Right atrium auricular region (tissue), 2 donors: Measurements from ENCODE around the gene SLC7A6OS. TPM values are rescaled to one million over a fixed set of nuclear protein-coding genes. Genes with fewer than 3 reads are reported as not detected.
"Not testable (repeated sequence)": the region's sequence is repeated elsewhere in the genome, so short reads cannot be mapped to it uniquely, and the experiment has no call there.

Experiments used
- DNase-seq: peaks from one replicate; pipeline ENCODE4 v3.0.0-alpha.2; 2019; ENCODE audit warnings: low spot score
- H3K27ac ChIP-seq, 2 donors: fragments of 200-600 bp; sonication (generic); 1 replicate in 1 of 2; 2 replicates in 1 of 2; pipeline ENCODE4 v1.5.1; 2016 to 2019
- H3K27me3 ChIP-seq, 2 donors: fragments of 200-600 bp; sonication (generic); one replicate each; pipeline versions ENCODE4 v1.5.1 to v1.6.0; 2017 to 2019
- H3K36me3 ChIP-seq: fragments of 200-600 bp; sonication (generic); one replicate; pipeline ENCODE4 v1.5.1; 2016
- H3K4me1 ChIP-seq, 2 donors: fragments of 200-600 bp; sonication (generic); one replicate each; pipeline versions ENCODE4 v1.5.1 to v1.6.0; 2017 to 2019
- H3K4me3 ChIP-seq, 2 donors: fragments of 200-600 bp; sonication (generic); 1 replicate in 1 of 2; 2 replicates in 1 of 2; pipeline ENCODE4 v1.5.1; 2017 to 2019; ENCODE audit warnings: mild to moderate bottlenecking in 1 of 2, moderate library complexity in 1 of 2
- H3K9me3 ChIP-seq, 2 donors: fragments of 200-600 bp; sonication (generic); one replicate each; pipeline ENCODE4 v1.5.1; 2019
- total RNA-seq, 2 donors: library from RNA; depleted of rRNA; stranded (reverse); fragments of >200 nt; gene quantifications; one replicate each; pipeline ENCODE4 v1.1.0, GENCODE V29; 2016
- TF ChIP-seq, protein P1 (sequence below), 2 donors: fragments of 200-600 bp; sonication (generic); IDR thresholded peaks; one replicate each; pipeline ENCODE4 v1.5.1; 2019; ENCODE audit warnings: antibody characterized with exemption in 2 of 2

The SLC7A6OS gene
- total RNA-seq, 2 donors from 2014 or later, result 6.8 to 8.6 TPM

DNA sequence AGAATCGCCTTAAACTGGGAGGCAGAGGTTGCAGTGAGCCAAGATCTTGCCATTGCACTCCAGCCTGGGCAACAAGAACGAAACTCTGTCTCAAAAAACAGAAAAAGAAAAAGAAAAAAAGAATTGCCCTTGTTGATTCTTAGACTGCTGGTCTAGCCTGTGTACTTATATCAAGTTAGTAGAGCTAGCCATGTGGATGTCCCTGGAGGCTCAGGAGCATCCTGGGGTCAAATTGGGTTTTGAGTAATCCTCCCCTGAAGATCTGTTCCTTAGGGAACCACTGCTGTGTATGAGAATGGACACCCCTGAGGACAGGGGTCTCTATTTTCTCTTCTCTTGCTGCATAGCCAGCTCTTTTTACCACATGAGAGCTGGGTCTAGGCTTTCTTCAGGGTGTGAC, 21.5 kb downstream of the SLC7A6OS start:
- Histone ChIP-seq H3K36me3 (peaks cover 68% of the 10 kb centered on the region), H3K27ac (peak overlapping the region; percentile 46 to 54), H3K9me3 (no peaks in the 10 kb centered on the region), H3K4me1 (peaks cover 0 to 61% of the 10 kb centered on the region in 2 donors), H3K4me3 (no peak overlapping the region), H3K27me3 (no peaks in the 10 kb centered on the region)
- TF ChIP-seq, protein P1, sequence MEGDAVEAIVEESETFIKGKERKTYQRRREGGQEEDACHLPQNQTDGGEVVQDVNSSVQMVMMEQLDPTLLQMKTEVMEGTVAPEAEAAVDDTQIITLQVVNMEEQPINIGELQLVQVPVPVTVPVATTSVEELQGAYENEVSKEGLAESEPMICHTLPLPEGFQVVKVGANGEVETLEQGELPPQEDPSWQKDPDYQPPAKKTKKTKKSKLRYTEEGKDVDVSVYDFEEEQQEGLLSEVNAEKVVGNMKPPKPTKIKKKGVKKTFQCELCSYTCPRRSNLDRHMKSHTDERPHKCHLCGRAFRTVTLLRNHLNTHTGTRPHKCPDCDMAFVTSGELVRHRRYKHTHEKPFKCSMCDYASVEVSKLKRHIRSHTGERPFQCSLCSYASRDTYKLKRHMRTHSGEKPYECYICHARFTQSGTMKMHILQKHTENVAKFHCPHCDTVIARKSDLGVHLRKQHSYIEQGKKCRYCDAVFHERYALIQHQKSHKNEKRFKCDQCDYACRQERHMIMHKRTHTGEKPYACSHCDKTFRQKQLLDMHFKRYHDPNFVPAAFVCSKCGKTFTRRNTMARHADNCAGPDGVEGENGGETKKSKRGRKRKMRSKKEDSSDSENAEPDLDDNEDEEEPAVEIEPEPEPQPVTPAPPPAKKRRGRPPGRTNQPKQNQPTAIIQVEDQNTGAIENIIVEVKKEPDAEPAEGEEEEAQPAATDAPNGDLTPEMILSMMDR (IDR thresholded peaks at IDR 0.05), result no peak
- DNase-seq, result no peak

DNA sequence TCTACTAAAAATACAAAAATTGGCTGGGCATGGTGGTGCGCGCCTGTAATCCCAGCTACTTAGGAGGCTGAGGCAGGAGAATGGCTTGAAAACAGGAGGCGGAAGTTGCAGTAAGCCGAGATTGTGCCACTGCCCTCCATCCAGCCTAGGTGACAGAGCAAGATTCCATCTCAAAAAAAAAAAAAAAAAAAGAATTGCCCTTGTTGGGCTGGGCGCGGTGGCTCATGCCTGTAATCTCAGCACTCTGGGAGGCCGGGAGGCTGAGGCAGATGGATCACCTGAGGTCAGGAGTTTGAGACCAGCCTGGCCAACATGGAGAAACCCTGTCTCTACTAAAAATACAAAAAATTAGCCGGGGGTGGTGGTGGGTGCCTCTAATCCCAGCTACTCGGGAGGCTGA, 21.9 kb downstream of the SLC7A6OS start:
- peaks cover 64% of the 10 kb centered on the region for H3K36me3 ChIP-seq
- H3K4me3 ChIP-seq, DNase-seq, H3K9me3 ChIP-seq, H3K27me3 ChIP-seq: not testable (repeated sequence)
- peak overlapping the region; percentile 46 to 54 for H3K27ac ChIP-seq
- H3K4me1 ChIP-seq, result peaks cover 0 to 64% of the 10 kb centered on the region in 2 donors

DNA sequence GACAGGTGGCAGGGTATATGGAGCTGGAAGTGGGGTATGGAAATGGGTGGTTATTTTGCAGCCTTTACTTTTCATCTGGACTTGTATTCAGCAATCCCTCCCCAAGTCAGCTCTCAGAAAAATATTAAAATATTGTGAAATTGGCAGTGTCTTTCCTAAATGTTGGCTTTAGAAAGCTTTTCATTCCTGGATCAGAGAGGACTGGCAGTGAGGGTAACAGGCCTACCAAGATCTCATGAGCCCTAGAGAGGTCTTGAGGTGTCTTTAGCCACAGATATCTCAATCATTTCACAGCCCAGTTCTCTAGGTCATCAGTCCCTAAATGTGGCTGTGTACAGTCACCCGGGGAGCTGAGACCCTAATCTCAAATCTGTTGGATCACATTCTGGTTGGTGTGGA, 22.5 kb downstream of the SLC7A6OS start:
- H3K27me3 ChIP-seq, result no peaks in the 10 kb centered on the region
- H3K27ac ChIP-seq, result peak overlapping the region; percentile 54 to 62
- no peaks in the 10 kb centered on the region for H3K9me3 ChIP-seq
- H3K4me1 ChIP-seq, result peaks cover 0 to 69% of the 10 kb centered on the region in 2 donors
- TF ChIP-seq, protein P1 (IDR thresholded peaks at IDR 0.05), result no peak
- DNase-seq, result no peak
- H3K4me3 ChIP-seq, result no peak overlapping the region
- H3K36me3 ChIP-seq, result peaks cover 59% of the 10 kb centered on the region

DNA sequence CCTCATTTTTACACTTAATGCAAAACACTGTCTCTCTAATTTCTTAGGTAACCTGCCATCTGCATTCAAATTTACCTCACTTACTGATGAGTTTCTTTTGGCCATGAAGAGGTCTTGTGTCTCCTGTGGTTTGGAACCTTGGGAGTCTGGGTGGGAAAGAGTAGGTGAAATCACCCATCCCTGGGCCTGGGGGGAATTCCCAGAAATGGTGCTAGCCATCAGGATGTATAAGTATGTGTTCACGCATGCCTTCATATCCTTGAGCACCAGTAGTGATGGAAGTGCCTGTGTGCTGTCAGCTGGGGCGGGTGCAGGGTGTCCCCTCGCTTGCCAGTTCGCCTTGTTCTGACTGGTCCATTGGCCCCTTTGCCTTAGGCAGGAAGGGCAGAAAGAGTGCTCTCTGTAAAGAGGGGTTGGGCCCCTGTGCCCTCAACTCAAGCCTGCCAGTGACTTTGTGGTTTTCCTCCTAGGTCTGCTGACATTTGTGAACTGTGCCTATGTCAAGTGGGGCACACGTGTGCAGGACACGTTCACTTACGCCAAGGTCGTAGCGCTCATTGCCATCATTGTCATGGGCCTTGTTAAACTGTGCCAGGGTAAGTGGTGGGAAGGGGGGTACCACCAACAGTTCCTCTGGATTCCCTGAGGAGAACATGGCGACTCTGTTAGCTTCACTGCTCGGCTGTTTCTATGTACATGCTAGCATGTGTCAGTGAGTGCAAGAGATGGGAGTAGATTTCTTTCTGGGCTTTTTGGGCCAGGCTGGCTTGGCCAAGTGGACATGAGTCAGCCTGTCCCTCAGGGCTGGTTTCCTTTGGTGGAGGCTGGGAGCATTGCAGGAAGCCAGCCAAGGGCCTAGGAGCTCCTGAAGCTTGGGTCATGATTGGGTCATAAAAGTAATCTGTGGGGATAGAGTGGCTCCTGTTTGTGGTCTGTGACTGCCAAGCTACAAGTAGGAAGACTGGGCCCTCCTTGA, 23.2 kb downstream of the SLC7A6OS start:
- TF ChIP-seq, protein P1 (IDR thresholded peaks at IDR 0.05), result no peak
- Histone ChIP-seq H3K27ac (peak overlapping the region; percentile 54 to 62), H3K36me3 (peaks cover 52% of the 10 kb centered on the region), H3K27me3 (no peaks in the 10 kb centered on the region), H3K9me3 (no peaks in the 10 kb centered on the region), H3K4me3 (no peak overlapping the region), H3K4me1 (peaks cover 0 to 76% of the 10 kb centered on the region in 2 donors)
- peak; percentile 79 for DNase-seq

DNA sequence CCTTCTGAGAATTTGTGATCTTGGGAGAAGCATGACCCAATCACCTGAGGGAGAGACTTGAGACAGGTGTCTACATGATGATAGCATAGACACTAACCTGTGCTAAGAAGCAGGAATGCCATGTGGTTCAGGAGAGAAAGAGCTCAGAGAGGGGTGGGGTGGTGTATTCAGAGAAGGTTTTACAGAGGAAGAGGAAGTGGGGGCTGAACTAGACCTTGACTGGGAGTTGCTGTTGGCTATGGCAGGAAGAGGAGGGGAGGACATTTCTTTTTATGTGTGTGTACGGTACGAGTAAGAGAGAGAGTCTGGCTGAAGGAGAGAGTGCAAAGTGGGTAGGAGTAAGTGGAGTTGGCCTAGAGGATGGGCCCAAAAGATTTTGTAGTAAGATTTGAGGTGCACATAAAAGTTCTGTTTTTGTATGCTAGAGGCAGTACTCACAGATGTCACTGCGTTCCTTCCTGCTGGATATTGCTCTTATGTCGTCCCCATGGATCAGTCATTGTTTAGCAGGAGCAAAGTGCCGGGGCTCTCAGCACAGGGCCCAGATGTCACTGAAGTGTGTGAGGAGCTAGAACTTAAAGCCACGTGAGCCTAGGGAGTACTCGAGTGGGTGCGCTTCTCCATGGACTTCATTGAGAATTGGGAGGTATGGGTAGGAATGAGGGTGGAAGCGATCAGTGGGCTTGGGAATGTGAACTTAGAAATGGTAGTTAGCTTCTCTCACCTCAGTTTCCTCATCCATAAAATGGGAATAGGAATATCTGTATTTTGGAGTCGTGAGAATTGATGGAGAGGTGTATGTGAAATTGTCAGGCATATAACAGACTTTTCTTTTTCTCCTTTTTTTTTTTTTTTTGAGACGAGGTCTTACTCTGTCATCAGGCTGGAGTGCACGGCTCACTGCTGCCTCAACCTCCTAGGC, 24.3 kb downstream of the SLC7A6OS start:
- Histone ChIP-seq H3K27ac (peak overlapping the region; percentile 76 to 81), H3K36me3 (peaks cover 47% of the 10 kb centered on the region), H3K9me3 (no peaks in the 10 kb centered on the region), H3K4me1 (peaks cover 0 to 85% of the 10 kb centered on the region in 2 donors), H3K4me3 (no peak overlapping the region), H3K27me3 (no peaks in the 10 kb centered on the region)
- TF ChIP-seq, protein P1 (IDR thresholded peaks at IDR 0.05), result no peak
- no peak for DNase-seq
